Adipocyte (in vitro differentiated cells): ENCODE data around the gene TMEM202.

Experiments used
- DNase-seq: peaks from one replicate; pipeline ENCODE4 v3.0.0-alpha.2; 2015; ENCODE audit warnings: low read depth
- H3K27me3 ChIP-seq: replicated peaks from 2 replicates; pipeline ENCODE4 v1.7.0; 2013; ENCODE audit warnings: mild to moderate bottlenecking, low read length, moderate library complexity; ENCODE audit not compliant: control insufficient read depth, insufficient read depth
- H3K36me3 ChIP-seq: 2 replicates; pipeline ENCODE4 v1.7.0; 2013; ENCODE audit warnings: low read length, mild to moderate bottlenecking, moderate library complexity; ENCODE audit not compliant: control insufficient read depth, insufficient read depth, severe bottlenecking
- H3K4me1 ChIP-seq: 2 replicates; pipeline ENCODE4 v1.7.0; 2013; ENCODE audit warnings: mild to moderate bottlenecking, low read length, moderate library complexity; ENCODE audit not compliant: control insufficient read depth, insufficient read depth
- H3K4me3 ChIP-seq: 2 replicates; pipeline ENCODE4 v1.7.0; 2013; ENCODE audit warnings: mild to moderate bottlenecking, low read length, moderate library complexity
- H3K9ac ChIP-seq: 2 replicates; pipeline ENCODE4 v1.7.0; 2013; ENCODE audit warnings: mild to moderate bottlenecking, low read length, moderate library complexity
- H3K9me3 ChIP-seq: 2 replicates; pipeline ENCODE4 v1.7.0; 2013; ENCODE audit warnings: mild to moderate bottlenecking, low read length, moderate library complexity; ENCODE audit not compliant: control insufficient read depth

Gene TMEM202

GRCh38 chr15:72397796-72398588 is at the start of gene TMEM202:
Gene TMEM202, plus strand, starts transcription at chr15:72398305. Its CDS starts 22 bp downstream, at chr15:72398327.
- peaks cover 25% of the 10 kb centered on the region for H3K27me3 ChIP-seq

GRCh38 chr15:72353266-72353665 is 44.8 kb upstream of the TMEM202 start:
- peaks cover 3% of the 10 kb centered on the region for H3K4me1 ChIP-seq
- H3K36me3 ChIP-seq, result peaks cover 79% of the 10 kb centered on the region
- no peak overlapping the region for H3K9ac ChIP-seq
- no peaks in the 10 kb centered on the region for H3K27me3 ChIP-seq
- peak; percentile 11 for DNase-seq
- H3K9me3 ChIP-seq, result no peaks in the 10 kb centered on the region
- H3K4me3 ChIP-seq, result no peak overlapping the region

More at GRCh38 chr15:72397796-72398588, at the start of gene TMEM202:
- H3K9ac ChIP-seq, result no peak within 1 kb of the TSS
- no peak for DNase-seq
- no peak within 1 kb of the TSS for H3K4me3 ChIP-seq
- H3K9me3 ChIP-seq, result no peaks in the 10 kb centered on the region
- no peaks in the 10 kb centered on the region for H3K4me1 ChIP-seq
- no peaks in the 10 kb centered on the region for H3K36me3 ChIP-seq

GRCh38 chr15:72354496-72354895 is 43.6 kb upstream of the TMEM202 start:
- no peak for DNase-seq
- no peaks in the 10 kb centered on the region for H3K27me3 ChIP-seq
- H3K36me3 ChIP-seq, result peaks cover 67% of the 10 kb centered on the region
- no peak overlapping the region for H3K9ac ChIP-seq
- no peak overlapping the region for H3K4me3 ChIP-seq
- no peaks in the 10 kb centered on the region for H3K9me3 ChIP-seq
- H3K4me1 ChIP-seq, result peaks cover 14% of the 10 kb centered on the region

GRCh38 chr15:72358121-72358520 is 40.0 kb upstream of the TMEM202 start:
- Histone ChIP-seq H3K4me1 (peaks cover 20% of the 10 kb centered on the region), H3K9me3 (no peaks in the 10 kb centered on the region), H3K36me3 (peaks cover 36% of the 10 kb centered on the region), H3K9ac (no peak overlapping the region), H3K4me3 (peak overlapping the region; percentile 39), H3K27me3 (no peaks in the 10 kb centered on the region)
- no peak for DNase-seq

- H3K9ac ChIP-seq, result no peak overlapping the region
- peaks cover 20% of the 10 kb centered on the region for H3K4me1 ChIP-seq
- no peaks in the 10 kb centered on the region for H3K9me3 ChIP-seq
- H3K27me3 ChIP-seq, result no peaks in the 10 kb centered on the region
- DNase-seq, result peak; percentile 81
- H3K36me3 ChIP-seq, result peaks cover 30% of the 10 kb centered on the region
- peak overlapping the region; percentile 39 for H3K4me3 ChIP-seq
Observed at GRCh38 chr15:72358650-72359171, 39.4 kb upstream of the TMEM202 start.

GRCh38 chr15:72361176-72361575 is 36.9 kb upstream of the TMEM202 start:
- Histone ChIP-seq H3K27me3 (no peaks in the 10 kb centered on the region), H3K36me3 (peaks cover 7% of the 10 kb centered on the region), H3K4me1 (peaks cover 20% of the 10 kb centered on the region)

GRCh38 chr15:72365844-72366243 is 32.3 kb upstream of the TMEM202 start:
- H3K36me3 ChIP-seq, result peaks cover 5% of the 10 kb centered on the region
- DNase-seq, result no peak

More at GRCh38 chr15:72361176-72361575, 36.9 kb upstream of the TMEM202 start:
- DNase-seq, result no peak
- H3K4me3 ChIP-seq, result no peak overlapping the region
- H3K9ac ChIP-seq, result no peak overlapping the region
- H3K9me3 ChIP-seq, result no peaks in the 10 kb centered on the region

GRCh38 chr15:72368325-72368724 is 29.8 kb upstream of the TMEM202 start:
- peaks cover 5% of the 10 kb centered on the region for H3K36me3 ChIP-seq
- no peak for DNase-seq
- no peak overlapping the region for H3K9ac ChIP-seq
- H3K27me3 ChIP-seq, result no peaks in the 10 kb centered on the region
- H3K4me3 ChIP-seq, result no peak overlapping the region
- no peaks in the 10 kb centered on the region for H3K9me3 ChIP-seq
- H3K4me1 ChIP-seq, result no peaks in the 10 kb centered on the region

More at GRCh38 chr15:72365844-72366243, 32.3 kb upstream of the TMEM202 start:
- Histone ChIP-seq H3K4me3 (no peak overlapping the region), H3K9ac (no peak overlapping the region), H3K9me3 (no peaks in the 10 kb centered on the region), H3K27me3 (no peaks in the 10 kb centered on the region), H3K4me1 (peaks cover 6% of the 10 kb centered on the region)

- Histone ChIP-seq H3K36me3 (peaks cover 5% of the 10 kb centered on the region), H3K4me1 (no peaks in the 10 kb centered on the region), H3K4me3 (no peak overlapping the region), H3K9me3 (no peaks in the 10 kb centered on the region), H3K9ac (no peak overlapping the region), H3K27me3 (no peaks in the 10 kb centered on the region)
- DNase-seq, result no peak
Observed at GRCh38 chr15:72368899-72369298, 29.2 kb upstream of the TMEM202 start.

GRCh38 chr15:72369964-72370363 is 28.1 kb upstream of the TMEM202 start:
- Histone ChIP-seq H3K36me3 (peaks cover 5% of the 10 kb centered on the region), H3K9me3 (no peaks in the 10 kb centered on the region), H3K9ac (no peak overlapping the region), H3K27me3 (no peaks in the 10 kb centered on the region), H3K4me1 (peaks cover 6% of the 10 kb centered on the region), H3K4me3 (no peak overlapping the region)
- DNase-seq, result no peak

- peaks cover 18% of the 10 kb centered on the region for H3K4me1 ChIP-seq
- H3K9me3 ChIP-seq, result no peaks in the 10 kb centered on the region
- DNase-seq, result no peak
- no peak overlapping the region for H3K4me3 ChIP-seq
- no peaks in the 10 kb centered on the region for H3K27me3 ChIP-seq
- H3K36me3 ChIP-seq, result peaks cover 5% of the 10 kb centered on the region
- no peak overlapping the region for H3K9ac ChIP-seq
Observed at GRCh38 chr15:72372361-72372760, 25.7 kb upstream of the TMEM202 start.
